Esophagus mucosa (tissue), 1 donor: ENCODE results near the gene MSI1. TPM values are rescaled to one million over a fixed set of nuclear protein-coding genes. Genes with fewer than 3 reads are reported as not detected.
A peak's percentile ranks its signal among the peaks of the same experiment; 100 is the strongest.
"Not testable (repeated sequence)": the region's sequence is repeated elsewhere in the genome, so short reads cannot be mapped to it uniquely, and the experiment has no call there.

ENCODE experiments used
- ATAC-seq: fragments of 200-7000 bp; cut with Tn5 transposase; one replicate; pipeline ENCODE4 v1.9.1; 2020
- total RNA-seq: library from RNA; stranded (reverse); gene quantifications from one replicate; pipeline ENCODE4 v1.2.4, GENCODE V29; 2023
- donor health status: DM: yes; HTN: yes; CAD: no.

Gene MSI1
- total RNA-seq, 1 donor from 2014 or later = 0.28 TPM

- no peak for ATAC-seq
Observed at GRCh38 chr12:120353556-120354317, 15.2 kb downstream of the MSI1 start.

GRCh38 chr12:120353136-120353535 lies 15.8 kb downstream of the MSI1 start:
- ATAC-seq = no peak

- no peak for ATAC-seq
Observed at GRCh38 chr12:120352117-120352516, 16.8 kb downstream of the MSI1 start.

GRCh38 chr12:120350576-120351350 lies 18.2 kb downstream of the MSI1 start:
- ATAC-seq = no peak

- no peak for ATAC-seq
Observed at GRCh38 chr12:120347766-120348165, 21.2 kb downstream of the MSI1 start.

GRCh38 chr12:120346681-120347080 lies 22.3 kb downstream of the MSI1 start:
- ATAC-seq = no peak

GRCh38 chr12:120346031-120346430 lies 22.9 kb downstream of the MSI1 start:
- ATAC-seq = no peak

- no peak for ATAC-seq
Observed at GRCh38 chr12:120343692-120344091, 25.3 kb downstream of the MSI1 start.

- no peak for ATAC-seq
Observed at GRCh38 chr12:120343039-120343537, 25.9 kb downstream of the MSI1 start.

- peak; percentile 15 for ATAC-seq
Observed at GRCh38 chr12:120342175-120343038, 26.6 kb downstream of the MSI1 start.

GRCh38 chr12:120339256-120339655 lies 29.7 kb downstream of the MSI1 start:
- ATAC-seq = no peak

GRCh38 chr12:120337730-120338129 lies 31.2 kb downstream of the MSI1 start:
- no peak for ATAC-seq

GRCh38 chr12:120336392-120336791 lies 32.6 kb downstream of the MSI1 start:
- ATAC-seq = not testable (repeated sequence)

GRCh38 chr12:120335447-120335846 lies 33.5 kb downstream of the MSI1 start:
- ATAC-seq = not testable (repeated sequence)

GRCh38 chr12:120332523-120332922 lies 36.4 kb downstream of the MSI1 start:
- ATAC-seq = no peak

- no peak for ATAC-seq
Observed at GRCh38 chr12:120332041-120332440, 36.9 kb downstream of the MSI1 start.

GRCh38 chr12:120331390-120331789 lies 37.6 kb downstream of the MSI1 start:
- ATAC-seq = no peak

- ATAC-seq = no peak
Observed at GRCh38 chr12:120328228-120328627, 40.7 kb downstream of the MSI1 start.

GRCh38 chr12:120327593-120327992 lies 41.4 kb downstream of the MSI1 start, which contains the start of gene PLA2G1B:
PLA2G1B (minus strand) TSS chr12:120327779; CDS start chr12:120327753, 26 bp downstream.
- ATAC-seq = no peak

GRCh38 chr12:120324841-120325417 lies 44.0 kb downstream of the MSI1 start:
- ATAC-seq = peak; percentile 21

- ATAC-seq = no peak
Observed at GRCh38 chr12:120323772-120324171, 45.2 kb downstream of the MSI1 start.
